COLO668 (cell line): ENCODE data around the gene RAB8B.

Source experiments
- DNase-seq: peaks from one replicate; lab custom pipeline; 2025; ENCODE audit not compliant: unreplicated experiment; lab: John Stamatoyannopoulos, UW

Gene RAB8B

GRCh38 chr15:63181648-63182047 lies 7.8 kb upstream of the RAB8B start:
- DNase-seq, result no peak

- DNase-seq, result no peak
Measured at GRCh38 chr15:63185206-63185605, 4.2 kb upstream of the RAB8B start.

DNA sequence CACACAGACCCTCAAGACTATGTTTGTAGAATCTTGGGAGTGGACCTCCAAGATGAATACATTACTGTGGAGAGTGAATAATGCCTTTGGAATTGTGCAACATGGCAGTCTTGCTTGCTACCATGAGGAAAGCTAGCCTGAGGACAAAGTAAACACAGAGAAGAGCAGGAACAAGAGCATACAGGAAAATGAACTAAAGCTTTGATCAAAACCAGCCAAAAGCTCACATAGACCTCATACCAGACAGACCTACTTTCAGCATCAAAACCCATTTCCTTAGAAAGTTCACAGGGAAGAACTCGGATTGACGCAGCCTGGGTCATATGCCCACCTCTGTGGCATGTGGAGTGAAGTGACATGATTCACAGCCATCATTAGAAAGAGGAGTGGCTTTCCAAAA lies 3.3 kb upstream of the RAB8B start:
- no peak for DNase-seq

GRCh38 chr15:63187589-63188226 lies 1.7 kb upstream of the RAB8B start:
- no peak for DNase-seq

- DNase-seq, result no peak
Measured at GRCh38 chr15:63188247-63188925, 1.0 kb upstream of the RAB8B start.

DNA sequence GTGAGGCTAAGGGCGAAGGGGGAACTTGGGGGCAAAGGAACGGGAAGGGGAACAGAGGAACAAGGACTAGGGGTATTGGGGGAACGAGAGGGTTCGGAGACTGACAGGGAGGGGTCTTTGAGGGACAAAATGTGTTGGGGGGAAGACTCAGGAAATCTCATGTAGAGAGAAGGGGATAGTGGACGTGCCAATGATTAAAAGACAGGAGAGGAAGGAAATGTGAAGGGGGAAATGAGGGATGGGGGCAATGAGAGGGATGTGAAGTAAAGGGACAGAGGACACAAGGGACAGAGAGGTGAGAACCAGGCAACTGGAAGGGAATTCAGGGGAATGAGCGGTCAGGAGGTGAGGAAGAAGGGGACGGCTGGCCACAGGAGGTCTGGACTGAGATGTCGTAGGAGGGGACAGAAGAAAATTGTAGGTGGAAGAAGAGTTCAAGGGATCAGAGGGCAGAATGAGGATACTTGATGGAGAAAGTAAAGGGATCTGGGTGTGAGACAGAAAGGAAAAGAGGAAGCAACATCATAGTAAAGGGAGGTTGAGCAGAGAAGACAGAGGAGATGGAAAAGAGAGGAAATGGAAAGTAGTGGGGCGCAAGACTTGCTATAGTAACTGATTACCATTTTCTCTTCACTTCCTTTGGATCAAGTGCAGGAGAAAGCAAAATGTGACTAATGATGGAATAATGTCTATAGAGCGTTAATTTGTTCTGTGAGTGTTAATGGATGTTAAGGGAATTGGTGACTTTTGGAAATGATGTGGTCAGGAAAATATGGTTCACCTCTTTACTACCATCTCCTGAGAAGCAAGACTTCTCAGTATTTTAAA lies 749 bp downstream of the RAB8B start:
- DNase-seq, result no peak

DNA sequence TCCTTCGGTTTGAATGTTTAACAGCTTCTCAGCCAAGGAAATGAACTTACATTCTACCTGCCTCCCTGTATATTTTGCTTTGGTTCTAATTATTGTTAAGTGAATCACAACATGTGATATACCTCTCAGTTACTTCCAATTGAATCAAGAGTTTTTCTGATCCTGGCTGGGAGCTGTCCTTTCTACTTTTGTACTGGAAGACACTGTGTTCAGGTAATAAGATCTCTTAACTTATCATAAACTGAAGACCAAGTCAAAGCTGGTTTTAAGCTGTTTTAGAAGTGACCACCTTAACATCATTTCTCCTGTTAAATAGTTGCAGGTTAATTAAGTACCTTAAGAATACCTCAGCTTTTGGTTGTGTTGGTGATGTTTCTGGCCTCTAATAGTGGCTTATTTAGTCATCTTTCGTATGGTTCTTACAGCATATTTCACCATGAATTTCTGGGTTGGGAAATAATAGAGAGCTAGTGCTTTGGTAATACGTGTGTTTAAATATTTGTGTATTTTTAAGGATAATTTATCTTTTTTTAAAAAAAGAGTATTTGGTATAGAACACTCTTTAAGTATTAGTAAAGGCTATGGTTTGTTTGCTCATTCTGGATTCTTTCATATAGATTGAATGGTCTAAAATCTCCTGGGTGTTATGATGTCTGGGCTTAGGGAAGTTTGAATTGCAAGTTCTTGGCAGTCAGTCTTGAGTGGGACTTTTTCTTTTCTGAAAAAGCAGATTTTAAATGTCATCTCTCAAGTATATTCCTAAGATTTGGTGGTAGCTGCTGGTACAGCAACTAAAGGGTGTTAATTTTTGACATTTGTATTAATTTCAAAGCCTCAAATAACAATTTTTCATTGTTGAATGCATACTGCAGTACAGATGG lies 1.6 kb downstream of the RAB8B start:
- DNase-seq, result no peak

DNA sequence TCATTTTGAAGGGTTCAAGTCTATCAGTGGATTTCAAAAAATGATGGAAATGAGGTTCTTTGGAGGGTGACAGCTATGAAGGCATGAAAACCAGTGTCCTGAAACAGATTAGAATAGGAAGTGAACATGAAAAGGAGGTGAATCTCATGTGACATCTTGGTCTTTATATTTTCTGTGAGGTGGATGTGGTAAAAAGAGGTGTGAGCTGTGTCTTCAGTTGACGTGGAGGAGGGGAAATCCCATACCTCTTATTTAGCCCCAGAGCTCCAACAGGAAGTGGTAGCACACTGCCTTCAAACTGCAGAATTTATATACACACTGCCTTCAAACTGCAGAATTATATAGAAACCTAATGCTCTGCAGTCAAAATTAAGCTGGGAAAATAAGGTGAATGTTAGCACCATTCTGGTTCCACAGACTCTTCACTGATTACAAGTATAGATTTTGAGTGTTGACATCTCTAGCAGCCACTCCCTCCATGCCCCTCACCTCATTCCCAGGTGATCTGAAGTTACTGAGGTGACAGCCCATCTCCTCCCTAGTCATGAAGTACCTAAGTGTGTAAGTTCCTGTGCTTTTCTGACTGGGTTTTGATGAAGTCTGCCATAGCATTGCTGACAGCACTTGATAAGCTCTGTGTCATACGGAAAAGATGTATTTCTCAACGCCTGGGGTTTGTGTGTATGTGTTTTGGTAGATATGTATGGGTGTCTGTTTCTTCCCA lies 2.7 kb downstream of the RAB8B start:
- no peak for DNase-seq

GRCh38 chr15:63192619-63193206 lies 3.3 kb downstream of the RAB8B start:
- DNase-seq, result no peak

DNA sequence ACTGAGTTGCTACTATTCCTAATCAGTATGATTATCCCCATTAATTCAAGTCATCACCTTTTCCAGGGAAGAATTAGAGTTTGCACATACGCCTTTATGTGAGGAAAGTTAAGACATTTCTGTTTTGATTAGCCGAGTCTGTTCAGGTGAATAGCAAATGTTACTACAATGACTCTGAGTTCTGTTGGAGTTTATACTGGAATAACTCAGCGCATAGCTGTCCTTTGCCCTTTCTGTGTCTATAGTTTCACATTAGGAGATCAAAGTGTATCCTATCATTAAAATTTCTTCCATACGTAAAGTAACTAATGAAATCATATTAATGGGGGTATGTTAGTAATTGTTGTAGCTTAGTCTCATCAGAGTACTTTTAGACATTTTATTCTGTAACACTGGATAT lies 4.9 kb downstream of the RAB8B start:
- DNase-seq, result no peak

DNA sequence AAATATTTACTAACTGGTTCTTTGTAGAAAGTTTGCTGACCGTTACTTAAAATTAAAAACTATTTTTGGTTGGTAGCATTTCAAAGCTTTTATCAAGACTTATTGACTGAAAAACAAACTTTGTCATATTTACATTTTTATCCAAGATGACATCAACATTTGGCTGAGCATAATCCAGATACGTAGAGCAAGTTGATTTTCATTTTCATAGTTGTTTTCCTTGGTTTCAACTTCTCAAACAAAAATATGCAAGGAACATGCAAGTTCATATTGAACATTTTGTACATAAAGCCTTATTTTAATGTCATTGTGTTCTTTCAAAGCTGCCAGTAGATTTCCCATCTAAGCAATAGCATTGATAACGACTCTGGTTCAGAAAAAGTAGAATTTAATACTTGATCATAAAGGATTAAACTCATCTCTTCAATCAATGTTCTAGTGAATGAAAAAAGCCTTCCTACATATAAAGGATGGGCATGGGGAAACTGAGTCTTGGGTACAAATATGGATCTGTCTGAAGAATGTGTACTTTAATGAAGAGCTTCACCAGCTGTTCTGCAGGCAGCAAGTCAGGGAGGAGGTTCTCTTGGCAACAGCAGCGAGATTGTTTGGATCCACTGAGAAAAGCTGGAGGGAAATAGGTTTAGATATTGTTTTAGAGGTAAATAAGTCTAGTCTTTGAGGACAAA lies 5.6 kb downstream of the RAB8B start:
- DNase-seq, result no peak

DNA sequence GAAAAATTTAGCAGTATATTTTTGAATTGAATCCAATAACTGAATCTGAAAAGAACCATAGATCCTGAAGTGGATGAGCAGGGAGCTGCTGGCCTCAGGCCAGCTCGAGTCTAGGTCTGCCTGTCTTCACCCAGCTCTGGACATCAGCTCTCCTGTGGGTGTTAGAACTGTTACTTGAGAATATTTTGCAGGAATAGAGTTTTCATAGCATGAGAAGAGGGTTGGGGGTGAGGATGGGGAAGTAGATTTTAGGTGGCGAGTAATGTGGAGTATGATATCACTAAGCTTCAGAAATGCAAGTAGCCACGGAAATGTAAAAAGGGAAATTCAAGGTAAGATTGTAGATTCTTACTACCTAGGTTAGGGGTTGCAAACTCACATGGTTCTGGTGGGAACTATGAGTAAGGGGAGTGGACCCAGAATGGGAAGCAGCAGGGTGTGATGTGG lies 6.2 kb downstream of the RAB8B start:
- no peak for DNase-seq

- no peak for DNase-seq
Measured at GRCh38 chr15:63196842-63197241, 7.4 kb downstream of the RAB8B start.

DNA sequence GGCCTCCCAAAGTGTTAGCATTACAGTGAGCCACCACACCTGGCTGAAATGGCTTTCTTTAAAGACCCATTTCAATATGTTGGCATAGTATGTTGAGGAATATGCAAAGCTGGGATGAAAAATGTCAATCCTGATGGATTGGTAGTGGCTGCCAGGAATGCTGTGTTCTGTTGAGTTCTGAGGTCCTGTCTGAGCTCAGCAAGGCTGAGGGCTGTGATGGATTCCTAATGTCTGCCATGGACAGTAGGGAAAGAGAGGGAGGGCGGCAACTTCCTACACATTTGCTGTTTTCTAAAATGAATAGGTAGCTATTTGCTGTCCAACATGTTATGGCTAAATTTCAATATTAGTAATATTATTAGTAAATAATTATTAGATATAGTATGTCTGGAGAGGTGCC lies 8.2 kb downstream of the RAB8B start:
- DNase-seq, result no peak

GRCh38 chr15:63198371-63199250 lies 9.2 kb downstream of the RAB8B start:
- DNase-seq, result no peak

DNA sequence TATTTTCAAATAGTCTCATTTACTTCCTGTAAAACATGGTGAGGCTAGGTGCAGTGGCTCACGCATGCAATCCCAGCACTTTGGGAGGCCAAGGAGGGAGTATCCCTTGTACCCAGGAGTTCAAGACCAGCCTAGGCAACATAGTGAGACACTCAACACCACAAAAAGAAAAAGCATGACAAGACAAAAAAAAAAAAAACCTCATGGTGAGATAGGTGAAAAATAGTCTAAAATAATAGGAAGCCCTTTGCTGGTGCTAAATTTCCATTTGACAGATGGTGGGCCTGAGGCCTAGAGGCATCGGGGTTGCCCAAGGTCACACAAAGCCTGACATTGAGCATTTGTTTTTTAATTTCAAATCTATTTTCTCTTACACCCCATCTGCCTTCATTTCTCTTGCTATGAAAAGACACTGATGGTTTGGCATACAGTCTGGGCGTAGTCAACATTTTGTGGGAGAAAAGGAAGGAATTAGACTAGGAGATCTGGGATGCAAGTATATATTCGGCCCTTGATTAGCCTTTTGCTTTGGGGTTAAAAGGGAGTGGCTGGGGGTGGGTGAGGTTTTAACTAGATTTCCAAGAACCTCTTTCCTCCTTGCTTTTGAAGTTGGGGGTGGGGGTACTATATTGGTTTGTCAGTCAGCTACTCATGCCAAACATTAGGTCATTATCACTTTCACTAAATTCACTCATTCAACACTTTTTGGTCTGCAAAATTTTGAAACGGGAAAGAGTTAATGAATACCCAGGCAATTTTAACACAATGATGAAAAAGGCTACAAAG lies 11.3 kb downstream of the RAB8B start:
- DNase-seq, result no peak

- no peak for DNase-seq
Measured at GRCh38 chr15:63202861-63203260, 13.5 kb downstream of the RAB8B start.
